H1 (cell line): Measurements from ENCODE around the gene NAA20. TPM values are rescaled to one million over a fixed set of nuclear protein-coding genes. Genes with fewer than 3 reads are reported as not detected.

ENCODE experiments used
- CTCF ChIA-PET: fragments of 300-600 bp; sonication (Branson Sonifier 250); formaldehyde crosslinking; loops from one replicate; lab custom pipeline; 2021; ENCODE audit not compliant: partially characterized antibody; lab: Charles Lee
- POLR2A ChIA-PET: fragments of 300-600 bp; sonication (Branson Sonifier 250); formaldehyde crosslinking; loops from one replicate; lab custom pipeline; 2021; ENCODE audit warnings: inconsistent platforms; ENCODE audit not compliant: partially characterized antibody; lab: Charles Lee
- DNase-seq, 2 experiments: peaks; one replicate each; pipeline versions ENCODE4 v3.0.0 to v3.0.0-alpha.2; 2010 to 2022; ENCODE audit warnings: low spot score in 2 of 2, low read depth in 1 of 2, mixed read lengths in 1 of 2
- FAIRE-seq: peaks from 2 replicates; lab custom pipeline; 2011; peaks lifted over from hg19 to GRCh38; lab: Jason Lieb, UNC
- H2AFZ ChIP-seq: 2 replicates; pipeline ENCODE4 v1.8.1; 2012; ENCODE audit warnings: low read length, inconsistent platforms
- H2AK5ac ChIP-seq: 2 replicates; pipeline ENCODE4 v1.6.1; 2013; ENCODE audit warnings: low read depth, low read length
- H2BK120ac ChIP-seq: replicated peaks from 2 replicates; pipeline ENCODE3; 2013; ENCODE audit warnings: low read depth, low read length, inconsistent platforms
- H2BK12ac ChIP-seq: 2 replicates; pipeline ENCODE4 v1.6.1; 2013; ENCODE audit warnings: low read depth, low read length
- H2BK15ac ChIP-seq: 2 replicates; pipeline ENCODE4 v1.6.1; 2013; ENCODE audit warnings: low read length
- H2BK20ac ChIP-seq: 2 replicates; pipeline ENCODE4 v1.6.1; 2013; ENCODE audit warnings: low read length
- H2BK5ac ChIP-seq: 2 replicates; pipeline ENCODE4 v1.6.1; 2013; ENCODE audit warnings: low read depth, low read length
- H3K14ac ChIP-seq: 2 replicates; pipeline ENCODE4 v1.6.1; 2013; ENCODE audit warnings: inconsistent platforms; ENCODE audit not compliant: insufficient read length
- H3K18ac ChIP-seq: 2 replicates; pipeline ENCODE4 v1.6.1; 2013; ENCODE audit warnings: low read length; ENCODE audit errors: extremely low read depth
- H3K23ac ChIP-seq: 2 replicates; pipeline ENCODE4 v1.6.1; 2013; ENCODE audit warnings: inconsistent platforms; ENCODE audit not compliant: insufficient read length
- H3K23me2 ChIP-seq: 2 replicates; pipeline ENCODE4 v1.6.1; 2013; ENCODE audit warnings: low read depth, low read length
- H3K27ac ChIP-seq: 2 replicates; pipeline ENCODE4 v1.6.1; 2011; ENCODE audit warnings: low read depth, low read length, inconsistent platforms
- H3K27me3 ChIP-seq, 4 experiments: replicated peaks in 1 of 4; 1 replicate in 1 of 4; 2 replicates in 3 of 4; pipeline versions ENCODE4 v1.6.1 to v1.8.1; 2011 to 2013; ENCODE audit warnings: low read length in 3 of 4, mild to moderate bottlenecking in 3 of 4, inconsistent platforms in 2 of 4, mixed read lengths in 2 of 4, moderate library complexity in 1 of 4; ENCODE audit not compliant: control insufficient read depth in 3 of 4, insufficient read depth in 3 of 4; ENCODE audit errors: extremely low read depth in 1 of 4
- H3K36me3 ChIP-seq, 4 experiments: 2 replicates each; pipeline versions ENCODE4 v1.6.1 to v1.8.1; 2011 to 2013; ENCODE audit warnings: mild to moderate bottlenecking in 4 of 4, low read length in 3 of 4, moderate library complexity in 2 of 4, control low read depth in 1 of 4, inconsistent platforms in 1 of 4; ENCODE audit not compliant: insufficient read depth in 4 of 4, control insufficient read depth in 2 of 4
- H3K4ac ChIP-seq: replicated peaks from 2 replicates; pipeline ENCODE3; 2013; ENCODE audit warnings: low read length, low read depth, mixed read lengths, inconsistent platforms; ENCODE audit not compliant: insufficient read length
- H3K4me1 ChIP-seq, 4 experiments: replicated peaks in 1 of 4; 1 replicate in 1 of 4; 2 replicates in 3 of 4; pipeline versions ENCODE4 v1.6.1 to v1.8.1; 2011 to 2013; ENCODE audit warnings: low read length in 3 of 4, inconsistent platforms in 2 of 4, mixed read lengths in 1 of 4; ENCODE audit not compliant: insufficient read depth in 4 of 4, control insufficient read depth in 3 of 4
- H3K4me2 ChIP-seq, 2 experiments: 2 replicates each; pipeline versions ENCODE4 v1.6.1 to v1.8.1; 2011 to 2013; ENCODE audit warnings: low read depth in 2 of 2, low read length in 2 of 2, control low read depth in 1 of 2, inconsistent platforms in 1 of 2, mild to moderate bottlenecking in 1 of 2; ENCODE audit not compliant: insufficient read depth in 1 of 2
- H3K4me3 ChIP-seq, 4 experiments: fragments of 200-600, 300-600 bp in 1 of 4; sonication (generic), shearing (Covaris generic), sonication (Bioruptor Twin) in 1 of 4; 2 replicates each; pipeline versions ENCODE4 v1.5.1 to v1.8.1; 2011 to 2016; ENCODE audit warnings: low read length in 4 of 4, low read depth in 3 of 4, control low read depth in 2 of 4, inconsistent platforms in 2 of 4, mild to moderate bottlenecking in 2 of 4, mixed read lengths in 1 of 4, moderate library complexity in 1 of 4; ENCODE audit not compliant: insufficient read depth in 2 of 4; ENCODE audit errors: extremely low read depth in 1 of 4
- H3K56ac ChIP-seq: replicated peaks from 2 replicates; pipeline ENCODE3; 2013; ENCODE audit warnings: low read depth, mild to moderate bottlenecking, mixed read lengths, low read length, inconsistent platforms; ENCODE audit not compliant: insufficient read length
- H3K79me1 ChIP-seq: 2 replicates; pipeline ENCODE4 v1.6.1; 2013; ENCODE audit warnings: low read depth, low read length, control low read depth
- H3K79me2 ChIP-seq, 2 experiments: 2 replicates each; pipeline versions ENCODE4 v1.6.1 to v1.8.1; 2012 to 2013; ENCODE audit warnings: low read length in 2 of 2, mild to moderate bottlenecking in 2 of 2, inconsistent platforms in 1 of 2; ENCODE audit not compliant: insufficient read depth in 2 of 2, control insufficient read depth in 1 of 2
- H3K9ac ChIP-seq, 4 experiments: replicated peaks in 1 of 4; 1 replicate in 1 of 4; 2 replicates in 3 of 4; pipeline versions ENCODE4 v1.6.1 to v1.8.1; 2011 to 2013; ENCODE audit warnings: low read depth in 3 of 4, low read length in 3 of 4, control low read depth in 2 of 4, mild to moderate bottlenecking in 2 of 4, moderate library complexity in 2 of 4, inconsistent platforms in 1 of 4; ENCODE audit errors: extremely low read depth in 1 of 4
- H3K9me3 ChIP-seq, 2 experiments: 2 replicates each; pipeline versions ENCODE4 v1.6.1 to v1.8.1; 2012 to 2013; ENCODE audit warnings: mild to moderate bottlenecking in 2 of 2, moderate library complexity in 2 of 2, control low read depth in 1 of 2, inconsistent platforms in 1 of 2, low read depth in 1 of 2, low read length in 1 of 2, mixed read lengths in 1 of 2; ENCODE audit not compliant: insufficient read depth in 2 of 2
- H4K20me1 ChIP-seq, 2 experiments: replicated peaks in 1 of 2; 2 replicates each; pipeline versions ENCODE3 to v1.8.1; 2011 to 2013; ENCODE audit warnings: inconsistent platforms in 2 of 2, low read length in 2 of 2, mild to moderate bottlenecking in 1 of 2; ENCODE audit not compliant: insufficient read depth in 2 of 2, control insufficient read depth in 1 of 2
- H4K5ac ChIP-seq: 2 replicates; pipeline ENCODE4 v1.6.1; 2013; ENCODE audit warnings: low read length, low read depth, mixed read lengths, inconsistent platforms; ENCODE audit not compliant: insufficient read length
- H4K8ac ChIP-seq: 2 replicates; pipeline ENCODE4 v1.8.0; 2013; ENCODE audit warnings: mild to moderate bottlenecking, moderate library complexity, low read length, inconsistent platforms; ENCODE audit not compliant: insufficient read depth; ENCODE audit errors: extremely low read depth
- H4K91ac ChIP-seq: replicated peaks from 2 replicates; pipeline ENCODE3; 2013; ENCODE audit warnings: low read length, mixed read lengths, inconsistent platforms; ENCODE audit not compliant: insufficient read length
- BACH1 ChIP-seq: IDR thresholded peaks from 2 replicates; pipeline ENCODE4 v1.6.1; 2012; ENCODE audit warnings: low read length, improper control_type of control experiment
- BRCA1 ChIP-seq: IDR thresholded peaks from 2 replicates; pipeline ENCODE4 v1.6.1; 2012; ENCODE audit warnings: low read depth, low read length, improper control_type of control experiment
- CREB1 ChIP-seq: IDR thresholded peaks from 2 replicates; pipeline ENCODE4 v1.6.1; 2012; ENCODE audit warnings: inconsistent platforms
- CTBP2 ChIP-seq: IDR thresholded peaks from 2 replicates; pipeline ENCODE4 v1.7.0; 2011; ENCODE audit warnings: borderline replicate concordance, mild to moderate bottlenecking, moderate library complexity, mixed read lengths, low read length; ENCODE audit not compliant: insufficient read depth, insufficient read length
- EP300 ChIP-seq, 2 experiments: IDR thresholded peaks; 1 replicate in 1 of 2; 2 replicates in 1 of 2; pipeline ENCODE4 v1.6.1; 2011 to 2012; ENCODE audit warnings: low read depth in 2 of 2, low read length in 2 of 2, mild to moderate bottlenecking in 2 of 2, borderline replicate concordance in 1 of 2, inconsistent platforms in 1 of 2, moderate library complexity in 1 of 2
- MAFK ChIP-seq: IDR thresholded peaks from 2 replicates; pipeline ENCODE4 v1.6.1; 2012; ENCODE audit warnings: low read depth, mild to moderate bottlenecking, improper control_type of control experiment, low read length
- SIRT6 ChIP-seq: IDR thresholded peaks from one replicate; pipeline ENCODE4 v1.7.1; 2012; ENCODE audit warnings: low read length, inconsistent platforms
- SUZ12 ChIP-seq: fragments of 200-600 bp; sonication (generic); IDR thresholded peaks from 2 replicates; pipeline ENCODE4 v1.6.1; 2012; ENCODE audit warnings: mild to moderate bottlenecking, inconsistent platforms, low read length, moderate library complexity, mixed read lengths
- WGBS, 2 experiments: shearing (Covaris generic) in 1 of 2; methylation state at CpG; one replicate each; pipeline versions ENCODE4 v1.1.6 to v1.1.7; 2013 to 2015; ENCODE audit warnings: low lambda C conversion rate in 2 of 2, mixed read lengths in 2 of 2, inconsistent platforms in 1 of 2, low coverage in 1 of 2, missing lambda C conversion rate in 1 of 2; ENCODE audit not compliant: insufficient replicate concordance in 2 of 2, insufficient coverage in 1 of 2, insufficient read length in 1 of 2; ENCODE audit errors: extremely low coverage in 1 of 2, missing lambda C conversion rate in 1 of 2; 5-methylcytosine and 5-hydroxymethylcytosine counted together
- polyA plus RNA-seq, 7 experiments: library from polyadenylated mRNA; depleted of rRNA in 3 of 7; stranded (reverse) in 5 of 7; unstranded in 2 of 7; fragments of >200 nt in 5 of 7; fragments of 200-250 nt in 2 of 7; gene quantifications; 1 replicate in 5 of 7; 2 replicates in 1 of 7; 4 replicates in 1 of 7; pipeline versions ENCODE4 v1.2.1 to v1.2.3, GENCODE V29; 2011 to 2013; ENCODE audit warnings: missing spikeins in 2 of 7, mixed read lengths in 2 of 7
- total RNA-seq: library from RNA; stranded (reverse); fragmentation: NEBNext Ultra II Directional; extraction: Animal tissue kit (Norgen Biotek cat#: 25700); gene quantifications from 2 replicates; pipeline ENCODE4 v1.2.1, GENCODE V29; 2021

The NAA20 gene
- total and polyA plus RNA-seq, 2 of the 8 experiments (the other 6 are each of a cell fraction or from before 2014, with no cell fraction given), result 21.9 to 41.1 TPM

- Histone ChIP-seq H3K4ac (no peak overlapping the region), H3K14ac (no peak overlapping the region), H2BK120ac (no peak overlapping the region), H3K23ac (no peak overlapping the region), H4K91ac (no peak overlapping the region), H3K23me2 (no peaks in the 10 kb centered on the region), H4K20me1 (no peaks in the 10 kb centered on the region), H3K27me3 (no peaks in the 10 kb centered on the region; a peak in 1 of 7 replicates), H2BK15ac (no peak overlapping the region), H3K56ac (no peak overlapping the region), H2BK12ac (no peak overlapping the region), H3K4me1 (peaks cover 2 to 7% (median 5%) of the 10 kb centered on the region in 4 experiments), H3K27ac (no peak overlapping the region), H3K9me3 (no peaks in the 10 kb centered on the region), H3K4me3 (no peak overlapping the region), H3K79me2 (no peaks in the 10 kb centered on the region), H4K5ac (no peak overlapping the region), H2BK5ac (no peak overlapping the region), H3K4me2 (no peak overlapping the region), H3K18ac (no peak overlapping the region), H3K79me1 (no peaks in the 10 kb centered on the region), H3K9ac (no peak overlapping the region), H4K8ac (no peak overlapping the region), H3K36me3 (no peaks in the 10 kb centered on the region), H2AK5ac (no peak overlapping the region), H2AFZ (no peak overlapping the region), H2BK20ac (no peak overlapping the region)
- FAIRE-seq (no peak), DNase-seq (no peak)
- TF ChIP-seq BRCA1, result no peak
- TF ChIP-seq MAFK, result no peak
- no peak for TF ChIP-seq BACH1
- no peak for TF ChIP-seq EP300 (IDR thresholded peaks at IDR 0.05; ENCODE audit: borderline replicate concordance in 1 of 2, low read depth in 2 of 2, low read length in 2 of 2)
- no peak for TF ChIP-seq CREB1
- no peak for TF ChIP-seq CTBP2
- TF ChIP-seq SUZ12, result no peak
- TF ChIP-seq SIRT6, result no peak
- CTCF ChIA-PET, result interaction anchor here (0.5 to 1.3 kb wide), 4 partner anchors 8 to 99 kb away, joined by 3 read pairs; no protein-coding TSS in a partner anchor
- POLR2A ChIA-PET, result interaction anchor here (1.6 kb wide), 1 partner anchor 26 kb away, joined by 3 read pairs; the partner anchor contains the start of gene NAA20
- WGBS, 2 experiments, result 88% methylated on average over 5 of the region's 5 CpGs; no CpG with 5 or more reads in 1 of the 2 experiments
These were observed 26.3 kb upstream of the NAA20 start for GRCh38 chr20:19990850-19991249.
